GM19397 (cell line): Measurements from ENCODE around the gene STK32C.

Experiments
- ATAC-seq: cut with Tn5 transposase; IDR thresholded peaks from one replicate; pipeline ENCODE4 v1.9.1; 2021; ENCODE audit warnings: mild to moderate bottlenecking, moderate library complexity; ENCODE audit not compliant: unreplicated experiment

The STK32C gene

GRCh38 chr10:132236161-132236560, 71.6 kb downstream of the STK32C start:
- ATAC-seq = no peak

- ATAC-seq = no peak
Observed at GRCh38 chr10:132234860-132235259, 72.9 kb downstream of the STK32C start.

- ATAC-seq = no peak
Observed at GRCh38 chr10:132233501-132234085, 74.2 kb downstream of the STK32C start.

- no peak for ATAC-seq
Observed at GRCh38 chr10:132232981-132233380, 74.8 kb downstream of the STK32C start.

GRCh38 chr10:132232023-132232951, 75.5 kb downstream of the STK32C start:
- ATAC-seq = no peak

- no peak for ATAC-seq
Observed at GRCh38 chr10:132231656-132232022, 76.1 kb downstream of the STK32C start.

- no peak for ATAC-seq
Observed at GRCh38 chr10:132230557-132231210, 77.1 kb downstream of the STK32C start.

- ATAC-seq = peak; percentile 57
Observed at GRCh38 chr10:132229834-132230556, 77.8 kb downstream of the STK32C start.

GRCh38 chr10:132229096-132229495, 78.7 kb downstream of the STK32C start:
- no peak for ATAC-seq

- ATAC-seq = no peak
Observed at GRCh38 chr10:132228616-132229015, 79.1 kb downstream of the STK32C start.

GRCh38 chr10:132227851-132228390, 79.8 kb downstream of the STK32C start:
- no peak for ATAC-seq

- no peak for ATAC-seq
Observed at GRCh38 chr10:132226586-132227405, 81.0 kb downstream of the STK32C start.

GRCh38 chr10:132225849-132226205, 81.9 kb downstream of the STK32C start:
- no peak for ATAC-seq

GRCh38 chr10:132225073-132225848, 82.5 kb downstream of the STK32C start:
- ATAC-seq = no peak

GRCh38 chr10:132224343-132225072, 83.2 kb downstream of the STK32C start:
- no peak for ATAC-seq

GRCh38 chr10:132223611-132224342, 84.0 kb downstream of the STK32C start:
- ATAC-seq = no peak

GRCh38 chr10:132223156-132223590, 84.6 kb downstream of the STK32C start:
- ATAC-seq = peak; percentile 70

- ATAC-seq = no peak
Observed at GRCh38 chr10:132222726-132223125, 85.0 kb downstream of the STK32C start.
